Measurements from ENCODE around the gene MAL.

The MAL gene

GRCh38 chr2:95038635-95039298 is 13.3 kb downstream of the MAL start:
- FAIRE-seq (peak; percentile 40), DNase-seq (ENCODE audit: insufficient read length) (no peak)
- TF ChIP-seq POLR2A (IDR thresholded peaks at IDR 0.05; ENCODE audit: low read depth, low read length) (no peak), TAF1 (IDR thresholded peaks at IDR 0.05; ENCODE audit: borderline replicate concordance, low read depth, low read length) (no peak), POLR2AphosphoS5 (IDR thresholded peaks at IDR 0.05; ENCODE audit: low read depth, low read length) (no peak)

GRCh38 chr2:95039363-95039762 is 13.9 kb downstream of the MAL start:
- DNase-seq (ENCODE audit: insufficient read length) = no peak
- TF ChIP-seq POLR2AphosphoS5 (IDR thresholded peaks at IDR 0.05; ENCODE audit: low read depth, low read length) (no peak), TAF1 (IDR thresholded peaks at IDR 0.05; ENCODE audit: borderline replicate concordance, low read depth, low read length) (no peak), POLR2A (IDR thresholded peaks at IDR 0.05; ENCODE audit: low read depth, low read length) (no peak)

GRCh38 chr2:95039978-95040377 is 14.5 kb downstream of the MAL start:
- DNase-seq (ENCODE audit: insufficient read length) = no peak
- peak; percentile 21 for FAIRE-seq
- no peak for TF ChIP-seq POLR2A (IDR thresholded peaks at IDR 0.05; ENCODE audit: low read depth, low read length)

More at GRCh38 chr2:95039363-95039762, 13.9 kb downstream of the MAL start:
- FAIRE-seq = no peak

- TF ChIP-seq POLR2AphosphoS5 (IDR thresholded peaks at IDR 0.05; ENCODE audit: low read depth, low read length) (no peak), TAF1 (IDR thresholded peaks at IDR 0.05; ENCODE audit: borderline replicate concordance, low read depth, low read length) (no peak), POLR2A (IDR thresholded peaks at IDR 0.05; ENCODE audit: low read depth, low read length) (no peak)
- FAIRE-seq = no peak
- DNase-seq (ENCODE audit: insufficient read length) = no peak
Observed at GRCh38 chr2:95040426-95040825, 14.9 kb downstream of the MAL start.

GRCh38 chr2:95041060-95041823 is 15.7 kb downstream of the MAL start:
- FAIRE-seq = no peak
- TF ChIP-seq POLR2AphosphoS5 (IDR thresholded peaks at IDR 0.05; ENCODE audit: low read depth, low read length) = no peak
- no peak for TF ChIP-seq POLR2A (IDR thresholded peaks at IDR 0.05; ENCODE audit: low read depth, low read length)
- no peak for TF ChIP-seq TAF1 (IDR thresholded peaks at IDR 0.05; ENCODE audit: borderline replicate concordance, low read depth, low read length)

GRCh38 chr2:95041824-95042442 is 16.4 kb downstream of the MAL start:
- TF ChIP-seq POLR2AphosphoS5 (IDR thresholded peaks at IDR 0.05; ENCODE audit: low read depth, low read length) (no peak), TAF1 (IDR thresholded peaks at IDR 0.05; ENCODE audit: borderline replicate concordance, low read depth, low read length) (no peak), POLR2A (IDR thresholded peaks at IDR 0.05; ENCODE audit: low read depth, low read length) (no peak; the same call in 1 of the 2 replicates)
- DNase-seq (ENCODE audit: insufficient read length) = no peak
- no peak for FAIRE-seq

More at GRCh38 chr2:95041060-95041823, 15.7 kb downstream of the MAL start:
- no peak for DNase-seq (ENCODE audit: insufficient read length)

- DNase-seq (ENCODE audit: insufficient read length) (no peak), FAIRE-seq (no peak)
- TF ChIP-seq TAF1 (IDR thresholded peaks at IDR 0.05; ENCODE audit: borderline replicate concordance, low read depth, low read length) = no peak
- no peak for TF ChIP-seq POLR2AphosphoS5 (IDR thresholded peaks at IDR 0.05; ENCODE audit: low read depth, low read length)
- no peak for TF ChIP-seq POLR2A (IDR thresholded peaks at IDR 0.05; ENCODE audit: low read depth, low read length)
Observed at GRCh38 chr2:95042472-95043271, 17.2 kb downstream of the MAL start.

- TF ChIP-seq POLR2AphosphoS5 (IDR thresholded peaks at IDR 0.05; ENCODE audit: low read depth, low read length) (no peak), TAF1 (IDR thresholded peaks at IDR 0.05; ENCODE audit: borderline replicate concordance, low read depth, low read length) (no peak), POLR2A (IDR thresholded peaks at IDR 0.05; ENCODE audit: low read depth, low read length) (no peak)
- no peak for DNase-seq (ENCODE audit: insufficient read length)
- FAIRE-seq = no peak
Observed at GRCh38 chr2:95043300-95044093, 18.0 kb downstream of the MAL start.

- DNase-seq (ENCODE audit: insufficient read length) = no peak
- TF ChIP-seq POLR2A (IDR thresholded peaks at IDR 0.05; ENCODE audit: low read depth, low read length) (no peak), TAF1 (IDR thresholded peaks at IDR 0.05; ENCODE audit: borderline replicate concordance, low read depth, low read length) (no peak), POLR2AphosphoS5 (IDR thresholded peaks at IDR 0.05; ENCODE audit: low read depth, low read length) (no peak)
- no peak for FAIRE-seq
Observed at GRCh38 chr2:95044601-95045000, 19.1 kb downstream of the MAL start.

- no peak for DNase-seq (ENCODE audit: insufficient read length)
- no peak for TF ChIP-seq POLR2AphosphoS5 (IDR thresholded peaks at IDR 0.05; ENCODE audit: low read depth, low read length)
- no peak for TF ChIP-seq POLR2A (IDR thresholded peaks at IDR 0.05; ENCODE audit: low read depth, low read length)
- no peak for TF ChIP-seq TAF1 (IDR thresholded peaks at IDR 0.05; ENCODE audit: borderline replicate concordance, low read depth, low read length)
- FAIRE-seq = no peak
Observed at GRCh38 chr2:95046371-95047112, 21.0 kb downstream of the MAL start.

Measured in GM12892 (cell line).